Measurements from ENCODE around the gene S100PBP.

S100PBP gene

DNA sequence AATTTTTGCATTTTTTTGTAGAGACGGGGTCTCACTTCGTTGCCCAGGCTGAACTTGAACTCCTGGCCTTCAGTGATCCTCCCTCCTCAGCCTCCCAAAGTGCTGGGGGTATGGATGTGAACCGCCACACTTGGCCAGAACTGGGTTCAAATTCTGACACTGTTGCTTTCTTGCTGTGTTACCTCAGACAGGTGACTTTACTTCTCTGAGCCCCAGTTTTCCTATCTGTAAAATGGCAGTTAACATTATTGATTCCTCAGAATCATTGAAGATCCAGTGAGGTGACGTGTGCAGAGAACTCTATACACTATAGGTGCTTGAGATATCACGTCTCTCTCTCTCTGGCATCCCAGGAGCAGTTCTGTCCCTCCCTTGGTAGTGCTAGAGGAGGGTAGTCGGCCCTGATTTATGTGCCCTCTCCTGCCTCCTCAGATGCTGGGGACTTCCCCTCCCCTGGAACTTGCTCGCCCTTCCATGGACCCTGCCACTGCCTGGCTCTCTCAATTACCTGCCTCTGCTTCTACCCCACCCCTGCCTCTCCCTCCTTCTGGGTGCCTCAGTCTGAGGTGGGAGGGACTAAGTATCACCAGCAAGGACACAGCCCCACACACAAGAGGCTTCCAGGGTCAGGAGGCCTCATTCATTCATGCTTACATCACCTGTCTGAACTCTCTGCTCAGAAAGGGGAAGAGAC is 66.0 kb downstream of the S100PBP start:
- H3K36me3 ChIP-seq (replicated peaks; ENCODE audit: low read depth, low read length) = no peaks in the 10 kb centered on the region
- no peak overlapping the region for H3K27ac ChIP-seq (ENCODE audit: low read length)
- TF ChIP-seq EZH2phosphoT487 (IDR thresholded peaks at IDR 0.05; ENCODE audit: low read depth) (no peak), CTCF (IDR thresholded peaks at IDR 0.05; ENCODE audit: low read depth, low read length) (no peak)
- H3K9ac ChIP-seq (ENCODE audit: low read length) = no peak overlapping the region
- no peaks in the 10 kb centered on the region for H4K20me1 ChIP-seq (ENCODE audit: insufficient read depth, low read length)
- no peaks in the 10 kb centered on the region for H3K27me3 ChIP-seq (ENCODE audit: low read depth, low read length)
- H2AFZ ChIP-seq (ENCODE audit: low read depth, low read length) = no peak overlapping the region
- no peaks in the 10 kb centered on the region for H3K79me2 ChIP-seq (ENCODE audit: low read length)
- H3K4me1 ChIP-seq (ENCODE audit: low read length) = no peaks in the 10 kb centered on the region
- no peaks in the 10 kb centered on the region for H3K9me3 ChIP-seq (ENCODE audit: insufficient read depth, low read length)
- no peak overlapping the region for H3K4me3 ChIP-seq (ENCODE audit: low read length)
- no peak overlapping the region for H3K4me2 ChIP-seq (ENCODE audit: low read length)

- H4K20me1 ChIP-seq (ENCODE audit: insufficient read depth, low read length) = no peaks in the 10 kb centered on the region
- H3K4me3 ChIP-seq (ENCODE audit: low read length) = no peak overlapping the region
- H3K36me3 ChIP-seq (replicated peaks; ENCODE audit: low read depth, low read length) = no peaks in the 10 kb centered on the region
- no peak overlapping the region for H3K27ac ChIP-seq (ENCODE audit: low read length)
- TF ChIP-seq EZH2phosphoT487 (IDR thresholded peaks at IDR 0.05; ENCODE audit: low read depth) (no peak), CTCF (IDR thresholded peaks at IDR 0.05; ENCODE audit: low read depth, low read length) (no peak)
- H2AFZ ChIP-seq (ENCODE audit: low read depth, low read length) = no peak overlapping the region
- H3K4me1 ChIP-seq (ENCODE audit: low read length) = no peaks in the 10 kb centered on the region
- H3K9ac ChIP-seq (ENCODE audit: low read length) = no peak overlapping the region
- no peaks in the 10 kb centered on the region for H3K79me2 ChIP-seq (ENCODE audit: low read length)
- H3K4me2 ChIP-seq (ENCODE audit: low read length) = no peak overlapping the region
- no peaks in the 10 kb centered on the region for H3K27me3 ChIP-seq (ENCODE audit: low read depth, low read length)
- H3K9me3 ChIP-seq (ENCODE audit: insufficient read depth, low read length) = no peaks in the 10 kb centered on the region
Measured at GRCh38 chr1:32884032-32884372, 66.5 kb downstream of the S100PBP start.

GRCh38 chr1:32884726-32885125 is 67.3 kb downstream of the S100PBP start:
- no peak overlapping the region for H3K4me3 ChIP-seq (ENCODE audit: low read length)
- H3K27me3 ChIP-seq (ENCODE audit: low read depth, low read length) = no peaks in the 10 kb centered on the region
- no peak overlapping the region for H3K27ac ChIP-seq (ENCODE audit: low read length)
- H4K20me1 ChIP-seq (ENCODE audit: insufficient read depth, low read length) = no peaks in the 10 kb centered on the region
- H3K4me2 ChIP-seq (ENCODE audit: low read length) = no peak overlapping the region
- no peak overlapping the region for H2AFZ ChIP-seq (ENCODE audit: low read depth, low read length)
- H3K79me2 ChIP-seq (ENCODE audit: low read length) = no peaks in the 10 kb centered on the region
- TF ChIP-seq EZH2phosphoT487 (IDR thresholded peaks at IDR 0.05; ENCODE audit: low read depth) (no peak), CTCF (IDR thresholded peaks at IDR 0.05; ENCODE audit: low read depth, low read length) (no peak)
- no peaks in the 10 kb centered on the region for H3K4me1 ChIP-seq (ENCODE audit: low read length)
- no peak overlapping the region for H3K9ac ChIP-seq (ENCODE audit: low read length)
- H3K36me3 ChIP-seq (replicated peaks; ENCODE audit: low read depth, low read length) = no peaks in the 10 kb centered on the region
- H3K9me3 ChIP-seq (ENCODE audit: insufficient read depth, low read length) = no peaks in the 10 kb centered on the region

DNA sequence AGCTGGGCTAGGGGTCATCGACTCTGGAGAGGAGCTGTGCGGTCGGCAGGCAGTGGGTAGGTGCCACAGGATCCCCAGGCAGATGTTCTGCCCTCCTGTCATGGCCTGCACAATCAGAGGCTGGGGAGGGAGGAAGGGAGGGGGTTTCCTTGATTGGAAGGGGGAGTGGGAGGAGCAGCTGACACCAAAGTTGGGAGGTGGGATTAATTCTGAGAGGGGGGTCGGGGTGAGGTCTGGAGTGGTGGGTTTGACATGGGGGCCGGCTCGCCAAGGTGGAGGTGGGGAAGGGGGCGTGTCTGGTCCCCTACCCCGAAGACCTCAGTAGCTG is 68.2 kb downstream of the S100PBP start:
- TF ChIP-seq EZH2phosphoT487 (IDR thresholded peaks at IDR 0.05; ENCODE audit: low read depth) (no peak), CTCF (IDR thresholded peaks at IDR 0.05; ENCODE audit: low read depth, low read length) (no peak)
- Histone ChIP-seq H3K27ac (ENCODE audit: low read length) (no peak overlapping the region), H2AFZ (ENCODE audit: low read depth, low read length) (no peak overlapping the region), H3K4me3 (ENCODE audit: low read length) (no peak overlapping the region), H3K4me2 (ENCODE audit: low read length) (no peak overlapping the region), H3K4me1 (ENCODE audit: low read length) (no peaks in the 10 kb centered on the region), H3K9ac (ENCODE audit: low read length) (no peak overlapping the region), H4K20me1 (ENCODE audit: insufficient read depth, low read length) (no peaks in the 10 kb centered on the region), H3K27me3 (ENCODE audit: low read depth, low read length) (no peaks in the 10 kb centered on the region), H3K36me3 (replicated peaks; ENCODE audit: low read depth, low read length) (no peaks in the 10 kb centered on the region), H3K9me3 (ENCODE audit: insufficient read depth, low read length) (no peaks in the 10 kb centered on the region), H3K79me2 (ENCODE audit: low read length) (no peaks in the 10 kb centered on the region)

All from OCI-LY3 (cell line).